RPMI8226 (cell line): Measurements from ENCODE around the gene CRPPA.
"Not testable (repeated sequence)": the region's sequence is repeated elsewhere in the genome, so short reads cannot be mapped to it uniquely, and the experiment has no call there.

Experiments used
- DNase-seq: peaks from one replicate; pipeline ENCODE4 v3.0.0-alpha.2; 2015

The CRPPA gene

DNA sequence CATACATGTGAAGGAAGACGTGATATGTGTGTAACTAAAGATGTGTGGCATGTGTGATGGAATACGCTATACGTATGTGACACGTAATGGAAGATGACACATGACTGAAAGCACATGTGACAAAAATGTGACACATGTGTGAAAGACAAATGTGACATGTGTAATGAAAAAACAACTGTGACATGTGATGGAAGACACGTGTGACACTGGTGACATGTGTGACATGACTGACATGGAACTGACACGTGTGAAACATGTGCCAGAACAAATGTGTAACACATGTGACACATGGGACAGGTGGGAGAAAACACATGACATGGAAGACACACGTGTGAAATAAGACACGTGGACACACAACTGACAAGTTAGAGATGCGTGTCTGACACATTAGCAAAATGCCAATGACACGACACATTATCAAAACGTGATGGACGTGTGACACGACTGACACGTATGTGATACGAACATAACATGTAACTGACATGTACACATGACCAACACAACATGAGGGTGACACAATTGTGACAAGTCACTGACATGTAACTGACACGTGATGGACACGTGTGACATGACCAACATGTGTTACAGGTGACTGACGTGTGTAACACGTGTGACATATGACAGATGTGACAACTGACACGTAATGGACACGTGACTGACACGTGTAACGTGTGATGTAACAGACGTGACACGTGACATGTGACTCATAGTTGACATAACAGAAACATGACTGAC, 24.4 kb downstream of the CRPPA start:
- no peak for DNase-seq

DNA sequence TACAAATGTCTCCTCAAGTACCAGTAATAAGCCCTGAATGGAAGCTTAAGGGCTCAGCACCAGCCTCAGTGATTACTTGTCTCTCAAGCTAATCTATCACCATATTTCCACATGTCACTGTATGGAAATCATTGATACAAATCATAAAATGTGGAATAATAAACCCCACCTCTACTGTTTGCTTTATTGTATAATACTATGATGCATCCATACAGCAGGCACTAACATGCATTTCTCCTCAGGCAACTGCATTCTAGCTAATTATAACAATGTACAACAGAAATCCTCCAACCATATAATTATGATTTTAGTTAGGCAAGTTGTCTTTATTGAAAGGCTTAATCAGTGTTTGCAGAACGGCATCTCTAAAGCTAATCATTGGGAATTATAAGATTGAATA, 26.2 kb downstream of the CRPPA start:
- no peak for DNase-seq

DNA sequence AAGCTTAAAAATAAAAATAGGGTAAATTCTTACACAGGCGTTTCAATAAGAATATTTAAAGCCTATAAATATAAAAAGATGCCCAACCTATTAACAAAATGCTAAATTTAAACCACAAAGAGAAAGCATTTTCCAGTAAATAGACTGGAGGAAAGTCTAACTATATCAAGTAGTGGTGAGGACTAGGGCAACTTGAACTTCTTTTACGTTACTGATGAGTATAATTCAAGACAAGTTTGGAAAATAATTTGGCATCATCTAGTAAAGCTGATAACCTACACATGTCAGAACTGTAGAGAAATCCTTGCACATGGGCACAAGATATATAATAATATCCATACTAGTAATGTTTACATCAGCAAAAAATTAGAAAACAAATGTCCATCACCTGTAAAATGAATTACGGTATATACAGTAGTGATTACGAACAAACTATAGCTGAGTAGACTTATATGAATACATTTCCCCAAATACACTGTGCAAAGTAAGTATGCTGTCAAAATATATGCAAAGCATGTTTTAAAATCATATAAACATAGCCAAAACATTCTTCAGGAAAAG, 27.4 kb downstream of the CRPPA start:
- DNase-seq: no peak

DNA sequence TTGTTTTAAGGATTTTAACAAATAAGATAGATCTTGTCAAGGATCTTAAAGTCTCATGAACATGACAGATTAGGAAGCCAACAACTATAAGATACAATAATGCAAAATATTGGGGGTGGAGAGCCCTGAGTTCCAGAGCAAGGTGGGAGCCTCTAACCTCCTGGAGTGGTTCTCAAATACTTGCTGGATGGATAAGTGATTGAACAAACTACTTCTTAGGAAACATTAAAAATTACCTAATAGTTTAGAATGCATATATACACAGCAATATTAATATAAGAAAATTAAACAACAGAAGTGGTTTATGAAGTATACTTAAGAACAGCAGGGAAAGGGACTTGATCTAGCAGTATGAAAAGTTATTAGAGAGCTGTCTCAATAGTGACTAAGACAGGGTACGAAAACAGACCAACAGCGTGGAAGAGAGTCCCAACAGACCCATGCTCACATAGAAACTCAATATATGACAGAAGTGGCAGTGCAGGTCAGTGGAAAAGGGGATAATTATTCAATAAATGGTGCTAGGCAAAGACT, 28.3 kb downstream of the CRPPA start:
- DNase-seq: no peak

DNA sequence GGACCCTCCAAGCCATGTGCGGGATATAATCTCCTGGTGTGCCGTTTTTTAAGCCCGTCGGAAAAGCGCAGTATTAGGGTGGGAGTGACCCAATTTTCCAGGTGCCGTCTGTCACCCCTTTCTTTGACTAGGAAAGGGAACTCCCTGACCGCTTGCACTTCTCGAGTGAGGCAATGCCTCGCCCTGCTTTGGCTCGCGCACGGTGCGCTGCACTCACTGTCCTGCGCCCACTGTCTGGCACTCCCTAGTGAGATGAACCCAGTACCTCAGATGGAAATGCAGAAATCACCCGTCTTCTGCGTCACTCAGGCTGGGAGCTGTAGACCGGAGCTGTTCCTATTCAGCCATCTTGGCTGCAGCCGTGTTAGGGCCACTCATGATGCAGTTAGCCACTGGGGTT, 37.6 kb downstream of the CRPPA start:
- not testable (repeated sequence) for DNase-seq

DNA sequence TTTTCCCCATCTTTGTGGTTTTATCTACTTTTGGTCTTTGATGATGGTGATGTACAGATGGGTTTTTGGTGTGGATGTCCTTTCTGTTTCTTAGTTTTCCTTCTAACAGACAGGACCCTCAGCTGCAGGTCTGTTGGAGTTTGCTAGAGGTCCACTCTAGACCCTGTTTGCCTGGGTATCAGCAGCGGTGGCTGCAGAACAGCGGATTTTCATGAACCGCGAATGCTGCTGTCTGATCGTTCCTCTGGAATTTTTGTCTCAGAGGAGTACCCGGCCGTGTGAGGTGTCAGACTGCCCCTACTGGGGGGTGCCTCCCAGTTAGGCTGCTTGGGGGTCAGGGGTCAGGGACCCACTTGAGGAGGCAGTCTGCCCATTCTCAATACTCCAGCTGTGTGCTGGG, 38.2 kb downstream of the CRPPA start:
- not testable (repeated sequence) for DNase-seq
